Measurements from ENCODE around the gene TLR8. TPM values are rescaled to one million over a fixed set of nuclear protein-coding genes. Genes with fewer than 3 reads are reported as not detected.
"Not testable (repeated sequence)": the region's sequence is repeated elsewhere in the genome, so short reads cannot be mapped to it uniquely, and the experiment has no call there.

TLR8 gene
- polyA plus RNA-seq, 2 donors = 0.02 to 0.08 TPM

GRCh38 chrX:12934850-12935249, 28.4 kb downstream of the TLR8 start:
- WGBS, 2 donors = 85 to 88% methylated on average over 5 of the region's 5 CpGs

GRCh38 chrX:12936947-12937346, 30.5 kb downstream of the TLR8 start:
- H3K4me1 ChIP-seq (ENCODE audit: control insufficient read depth in 2 of 2, insufficient read depth in 2 of 2, low read length in 1 of 2) = no peaks in the 10 kb centered on the region
- H3K36me3 ChIP-seq (ENCODE audit: control insufficient read depth in 2 of 2, insufficient read depth in 2 of 2, low read length in 1 of 2) = no peaks in the 10 kb centered on the region
- no peak overlapping the region for H3K27ac ChIP-seq (ENCODE audit: low read depth in 2 of 2, low read length in 1 of 2)
- no peak overlapping the region for H3K4me3 ChIP-seq (ENCODE audit: low read depth in 1 of 2, low read length in 2 of 2)
- no peaks in the 10 kb centered on the region for H3K27me3 ChIP-seq (ENCODE audit: control insufficient read depth in 1 of 2, insufficient read depth in 2 of 2, low read length in 2 of 2)
- 100% methylated on average over 1 of the region's 1 CpG for WGBS, 2 donors
- no peaks in the 10 kb centered on the region for H3K9me3 ChIP-seq (ENCODE audit: control insufficient read depth in 2 of 2, insufficient read depth in 1 of 2, low read depth in 1 of 2, low read length in 1 of 2)

More at GRCh38 chrX:12934850-12935249, 28.4 kb downstream of the TLR8 start:
- H3K4me3 ChIP-seq (ENCODE audit: low read depth in 1 of 2, low read length in 2 of 2) = no peak overlapping the region
- H3K27me3 ChIP-seq (ENCODE audit: control insufficient read depth in 1 of 2, insufficient read depth in 2 of 2, low read length in 2 of 2) = no peaks in the 10 kb centered on the region
- H3K4me1 ChIP-seq (ENCODE audit: control insufficient read depth in 2 of 2, insufficient read depth in 2 of 2, low read length in 1 of 2) = no peaks in the 10 kb centered on the region
- no peak overlapping the region for H3K27ac ChIP-seq (ENCODE audit: low read depth in 2 of 2, low read length in 1 of 2)
- H3K36me3 ChIP-seq (ENCODE audit: control insufficient read depth in 2 of 2, insufficient read depth in 2 of 2, low read length in 1 of 2) = no peaks in the 10 kb centered on the region
- H3K9me3 ChIP-seq (ENCODE audit: control insufficient read depth in 2 of 2, insufficient read depth in 1 of 2, low read depth in 1 of 2, low read length in 1 of 2) = no peaks in the 10 kb centered on the region

- not testable (repeated sequence) for H3K27me3 ChIP-seq (ENCODE audit: control insufficient read depth in 1 of 2, insufficient read depth in 2 of 2, low read length in 2 of 2); H3K4me1 ChIP-seq (ENCODE audit: control insufficient read depth in 2 of 2, insufficient read depth in 2 of 2, low read length in 1 of 2); H3K9me3 ChIP-seq (ENCODE audit: control insufficient read depth in 2 of 2, insufficient read depth in 1 of 2, low read depth in 1 of 2, low read length in 1 of 2); H3K27ac ChIP-seq (ENCODE audit: low read depth in 2 of 2, low read length in 1 of 2); H3K36me3 ChIP-seq (ENCODE audit: control insufficient read depth in 2 of 2, insufficient read depth in 2 of 2, low read length in 1 of 2); H3K4me3 ChIP-seq (ENCODE audit: low read depth in 1 of 2, low read length in 2 of 2)
- 80 to 92% methylated on average over 8 to 9 of the region's 9 CpGs for WGBS, 2 donors
These were observed 34.1 kb downstream of the TLR8 start for GRCh38 chrX:12940471-12940870.

GRCh38 chrX:12943592-12943991, 37.2 kb downstream of the TLR8 start:
- H3K9me3 ChIP-seq (ENCODE audit: control insufficient read depth in 2 of 2, insufficient read depth in 1 of 2, low read depth in 1 of 2, low read length in 1 of 2); H3K36me3 ChIP-seq (ENCODE audit: control insufficient read depth in 2 of 2, insufficient read depth in 2 of 2, low read length in 1 of 2); H3K27ac ChIP-seq (ENCODE audit: low read depth in 2 of 2, low read length in 1 of 2); H3K27me3 ChIP-seq (ENCODE audit: control insufficient read depth in 1 of 2, insufficient read depth in 2 of 2, low read length in 2 of 2); H3K4me3 ChIP-seq (ENCODE audit: low read depth in 1 of 2, low read length in 2 of 2); H3K4me1 ChIP-seq (ENCODE audit: control insufficient read depth in 2 of 2, insufficient read depth in 2 of 2, low read length in 1 of 2): not testable (repeated sequence)
- 80 to 84% methylated on average over 4 of the region's 6 CpGs for WGBS, 2 donors

GRCh38 chrX:12944452-12944851, 38.0 kb downstream of the TLR8 start:
- 84 to 86% methylated on average over 2 of the region's 4 CpGs for WGBS, 2 donors

GRCh38 chrX:12945494-12945893, 39.1 kb downstream of the TLR8 start:
- no peaks in the 10 kb centered on the region for H3K36me3 ChIP-seq (ENCODE audit: control insufficient read depth in 2 of 2, insufficient read depth in 2 of 2, low read length in 1 of 2)
- H3K27me3 ChIP-seq (ENCODE audit: control insufficient read depth in 1 of 2, insufficient read depth in 2 of 2, low read length in 2 of 2) = no peaks in the 10 kb centered on the region
- H3K4me1 ChIP-seq (ENCODE audit: control insufficient read depth in 2 of 2, insufficient read depth in 2 of 2, low read length in 1 of 2) = peaks cover 0 to 3% of the 10 kb centered on the region in 2 donors
- WGBS, 2 donors = 78 to 91% methylated on average over 4 of the region's 4 CpGs
- H3K9me3 ChIP-seq (ENCODE audit: control insufficient read depth in 2 of 2, insufficient read depth in 1 of 2, low read depth in 1 of 2, low read length in 1 of 2) = no peaks in the 10 kb centered on the region
- H3K27ac ChIP-seq (ENCODE audit: low read depth in 2 of 2, low read length in 1 of 2) = no peak overlapping the region
- no peak overlapping the region for H3K4me3 ChIP-seq (ENCODE audit: low read depth in 1 of 2, low read length in 2 of 2)

More at GRCh38 chrX:12944452-12944851, 38.0 kb downstream of the TLR8 start:
- H3K4me3 ChIP-seq (ENCODE audit: low read depth in 1 of 2, low read length in 2 of 2); H3K27me3 ChIP-seq (ENCODE audit: control insufficient read depth in 1 of 2, insufficient read depth in 2 of 2, low read length in 2 of 2); H3K4me1 ChIP-seq (ENCODE audit: control insufficient read depth in 2 of 2, insufficient read depth in 2 of 2, low read length in 1 of 2); H3K9me3 ChIP-seq (ENCODE audit: control insufficient read depth in 2 of 2, insufficient read depth in 1 of 2, low read depth in 1 of 2, low read length in 1 of 2); H3K27ac ChIP-seq (ENCODE audit: low read depth in 2 of 2, low read length in 1 of 2); H3K36me3 ChIP-seq (ENCODE audit: control insufficient read depth in 2 of 2, insufficient read depth in 2 of 2, low read length in 1 of 2): not testable (repeated sequence)

GRCh38 chrX:12946406-12946805, 40.0 kb downstream of the TLR8 start:
- no peaks in the 10 kb centered on the region for H3K27me3 ChIP-seq (ENCODE audit: control insufficient read depth in 1 of 2, insufficient read depth in 2 of 2, low read length in 2 of 2)
- no peaks in the 10 kb centered on the region for H3K36me3 ChIP-seq (ENCODE audit: control insufficient read depth in 2 of 2, insufficient read depth in 2 of 2, low read length in 1 of 2)
- no peak overlapping the region for H3K4me3 ChIP-seq (ENCODE audit: low read depth in 1 of 2, low read length in 2 of 2)
- no peaks in the 10 kb centered on the region for H3K9me3 ChIP-seq (ENCODE audit: control insufficient read depth in 2 of 2, insufficient read depth in 1 of 2, low read depth in 1 of 2, low read length in 1 of 2)
- 47 to 48% methylated on average over 4 of the region's 4 CpGs for WGBS, 2 donors
- peak overlapping the region in 1 of 2 donors; percentile 89 for H3K27ac ChIP-seq (ENCODE audit: low read depth in 2 of 2, low read length in 1 of 2)
- peaks cover 0 to 3% of the 10 kb centered on the region in 2 donors for H3K4me1 ChIP-seq (ENCODE audit: control insufficient read depth in 2 of 2, insufficient read depth in 2 of 2, low read length in 1 of 2)

- 21 to 30% methylated on average over 5 of the region's 5 CpGs for WGBS, 2 donors
- peaks cover 0 to 3% of the 10 kb centered on the region in 2 donors for H3K4me1 ChIP-seq (ENCODE audit: control insufficient read depth in 2 of 2, insufficient read depth in 2 of 2, low read length in 1 of 2)
- no peaks in the 10 kb centered on the region for H3K27me3 ChIP-seq (ENCODE audit: control insufficient read depth in 1 of 2, insufficient read depth in 2 of 2, low read length in 2 of 2)
- no peaks in the 10 kb centered on the region for H3K9me3 ChIP-seq (ENCODE audit: control insufficient read depth in 2 of 2, insufficient read depth in 1 of 2, low read depth in 1 of 2, low read length in 1 of 2)
- H3K27ac ChIP-seq (ENCODE audit: low read depth in 2 of 2, low read length in 1 of 2) = peak overlapping the region; percentile 89 to 91
- H3K36me3 ChIP-seq (ENCODE audit: control insufficient read depth in 2 of 2, insufficient read depth in 2 of 2, low read length in 1 of 2) = no peaks in the 10 kb centered on the region
- H3K4me3 ChIP-seq (ENCODE audit: low read depth in 1 of 2, low read length in 2 of 2) = no peak overlapping the region
These were observed 40.6 kb downstream of the TLR8 start for GRCh38 chrX:12946838-12947544.

GRCh38 chrX:12947545-12948235, 41.3 kb downstream of the TLR8 start:
- Histone ChIP-seq H3K27ac (ENCODE audit: low read depth in 2 of 2, low read length in 1 of 2) (peak overlapping the region; percentile 89 to 91), H3K36me3 (ENCODE audit: control insufficient read depth in 2 of 2, insufficient read depth in 2 of 2, low read length in 1 of 2) (no peaks in the 10 kb centered on the region), H3K4me1 (ENCODE audit: control insufficient read depth in 2 of 2, insufficient read depth in 2 of 2, low read length in 1 of 2) (peaks cover 0 to 3% of the 10 kb centered on the region in 2 donors), H3K9me3 (ENCODE audit: control insufficient read depth in 2 of 2, insufficient read depth in 1 of 2, low read depth in 1 of 2, low read length in 1 of 2) (no peaks in the 10 kb centered on the region), H3K27me3 (ENCODE audit: control insufficient read depth in 1 of 2, insufficient read depth in 2 of 2, low read length in 2 of 2) (no peaks in the 10 kb centered on the region), H3K4me3 (ENCODE audit: low read depth in 1 of 2, low read length in 2 of 2) (no peak overlapping the region)
- 58 to 61% methylated on average over 5 of the region's 5 CpGs for WGBS, 2 donors

- Histone ChIP-seq H3K4me1 (ENCODE audit: control insufficient read depth in 2 of 2, insufficient read depth in 2 of 2, low read length in 1 of 2) (peaks cover 0 to 3% of the 10 kb centered on the region in 2 donors), H3K36me3 (ENCODE audit: control insufficient read depth in 2 of 2, insufficient read depth in 2 of 2, low read length in 1 of 2) (no peaks in the 10 kb centered on the region), H3K27ac (ENCODE audit: low read depth in 2 of 2, low read length in 1 of 2) (no peak overlapping the region), H3K27me3 (ENCODE audit: control insufficient read depth in 1 of 2, insufficient read depth in 2 of 2, low read length in 2 of 2) (no peaks in the 10 kb centered on the region), H3K9me3 (ENCODE audit: control insufficient read depth in 2 of 2, insufficient read depth in 1 of 2, low read depth in 1 of 2, low read length in 1 of 2) (no peaks in the 10 kb centered on the region), H3K4me3 (ENCODE audit: low read depth in 1 of 2, low read length in 2 of 2) (no peak overlapping the region)
- WGBS, 2 donors = 88 to 95% methylated on average over 2 of the region's 2 CpGs
These were observed 42.1 kb downstream of the TLR8 start for GRCh38 chrX:12948495-12948894.
